Endothelial cell of umbilical vein (primary cell): ENCODE results near the gene SLC35B2. TPM values are rescaled to one million over a fixed set of nuclear protein-coding genes. Genes with fewer than 3 reads are reported as not detected.
A peak's percentile ranks its signal among the peaks of the same experiment; 100 is the strongest.

Experiments used
- BruUV-seq: library from RNA; stranded (reverse); fragments of 400-500 nt; replicated peaks from 2 replicates; lab custom pipeline; 2021; lab: Mats Ljungman, UMichigan
- CTCF ChIA-PET: fragments of 300-600, 350-600 bp; sonication (Branson Sonifier 250); formaldehyde crosslinking; loops from one replicate; lab custom pipeline; 2021; ENCODE audit warnings: antibody characterized with exemption, inconsistent platforms; lab: Charles Lee
- POLR2A ChIA-PET: fragments of 300-600, 350-600 bp; sonication (Branson Sonifier 250); formaldehyde crosslinking; loops from one replicate; lab custom pipeline; 2021; ENCODE audit warnings: antibody characterized with exemption, inconsistent platforms; lab: Charles Lee
- DNase-seq: peaks from one replicate; pipeline ENCODE4 v3.0.0-alpha.2; 2011; ENCODE audit warnings: low read depth, low spot score
- FAIRE-seq: peaks from 2 replicates; lab custom pipeline; 2011; peaks lifted over from hg19 to GRCh38; lab: Jason Lieb, UNC
- H2AFZ ChIP-seq: 2 replicates; pipeline ENCODE4 v1.6.0; 2012; ENCODE audit warnings: low read depth, low read length, control low read depth, inconsistent platforms
- H3K27ac ChIP-seq: 2 replicates; pipeline ENCODE4 v1.5.1; 2011; ENCODE audit warnings: low read depth, mild to moderate bottlenecking, control low read depth, low read length, moderate library complexity; ENCODE audit not compliant: insufficient read depth
- H3K27me3 ChIP-seq, 2 experiments: 2 replicates each; pipeline versions ENCODE4 v1.6.0 to v1.6.1; 2011; ENCODE audit warnings: low read length in 2 of 2, mixed read lengths in 1 of 2; ENCODE audit not compliant: control insufficient read depth in 2 of 2, insufficient read depth in 2 of 2
- H3K36me3 ChIP-seq, 2 experiments: 2 replicates in 1 of 2; 3 replicates in 1 of 2; pipeline ENCODE4 v1.5.1; 2011; ENCODE audit warnings: low read length in 2 of 2, mild to moderate bottlenecking in 1 of 2, moderate library complexity in 1 of 2; ENCODE audit not compliant: control insufficient read depth in 2 of 2, insufficient read depth in 2 of 2; ENCODE audit errors: extremely low read depth in 1 of 2
- H3K4me1 ChIP-seq: 3 replicates; pipeline ENCODE4 v1.5.1; 2011; ENCODE audit warnings: mild to moderate bottlenecking, low read length; ENCODE audit not compliant: control insufficient read depth, insufficient read depth; ENCODE audit errors: extremely low read depth
- H3K4me2 ChIP-seq: 2 replicates; pipeline ENCODE4 v1.6.1; 2011; ENCODE audit warnings: low read length, control low read depth, mixed read lengths; ENCODE audit not compliant: insufficient read depth
- H3K4me3 ChIP-seq, 3 experiments: fragments of 200-600 bp in 1 of 3; sonication (generic), shearing (Covaris generic) in 1 of 3; replicated peaks in 1 of 3; 2 replicates each; pipeline ENCODE4 v1.5.1; 2011 to 2016; ENCODE audit warnings: control low read depth in 3 of 3, low read length in 3 of 3, mild to moderate bottlenecking in 2 of 3, inconsistent platforms in 1 of 3, low read depth in 1 of 3, moderate library complexity in 1 of 3; ENCODE audit not compliant: insufficient read depth in 1 of 3
- H3K79me2 ChIP-seq: 2 replicates; pipeline ENCODE4 v1.6.0; 2012; ENCODE audit warnings: low read length, inconsistent platforms; ENCODE audit not compliant: control insufficient read depth, insufficient read depth
- H3K9ac ChIP-seq: replicated peaks from 2 replicates; pipeline ENCODE3; 2011; ENCODE audit warnings: low read length, control low read depth; ENCODE audit not compliant: insufficient read depth; ENCODE audit errors: extremely low read depth
- H3K9me1 ChIP-seq: replicated peaks from 3 replicates; pipeline ENCODE4 v1.6.0; 2011; ENCODE audit warnings: mild to moderate bottlenecking, low read length; ENCODE audit not compliant: control insufficient read depth, insufficient read depth; ENCODE audit errors: extremely low read depth
- H3K9me3 ChIP-seq: replicated peaks from 2 replicates; pipeline ENCODE4 v1.5.1; 2012; ENCODE audit warnings: low read length, inconsistent platforms; ENCODE audit not compliant: control insufficient read depth, insufficient read depth
- H4K20me1 ChIP-seq: replicated peaks from 2 replicates; pipeline ENCODE3; 2011; ENCODE audit warnings: mild to moderate bottlenecking, low read length; ENCODE audit not compliant: control insufficient read depth, insufficient read depth; ENCODE audit errors: extremely low read depth
- CTCF ChIP-seq, 2 donors: IDR thresholded peaks; 1 replicate in 1 of 2; 2 replicates in 1 of 2; pipeline ENCODE4 v1.5.1; 2011; ENCODE audit warnings: low read length in 2 of 2, mild to moderate bottlenecking in 2 of 2, moderate library complexity in 2 of 2, control low read depth in 1 of 2, inconsistent platforms in 1 of 2, low read depth in 1 of 2; ENCODE audit not compliant: insufficient read depth in 1 of 2; ENCODE audit errors: extremely low read depth in 1 of 2
- EZH2 ChIP-seq: IDR thresholded peaks from 2 replicates; pipeline ENCODE4 v1.6.1; 2012; ENCODE audit warnings: borderline replicate concordance, low read depth, mild to moderate bottlenecking, moderate library complexity, low read length, inconsistent platforms; ENCODE audit not compliant: severe bottlenecking
- FOS ChIP-seq: IDR thresholded peaks from 2 replicates; pipeline ENCODE4 v1.6.1; 2011; ENCODE audit warnings: mild to moderate bottlenecking, low read length, moderate library complexity, borderline replicate concordance; ENCODE audit not compliant: insufficient read depth
- GATA2 ChIP-seq: IDR thresholded peaks from 2 replicates; pipeline ENCODE4 v1.7.0; 2011; ENCODE audit warnings: low read depth, mild to moderate bottlenecking, moderate library complexity, mixed read lengths, low read length; ENCODE audit not compliant: insufficient read length, insufficient read depth
- JUN ChIP-seq: IDR thresholded peaks from 2 replicates; pipeline ENCODE4 v1.6.1; 2011; ENCODE audit warnings: borderline replicate concordance, low read depth; ENCODE audit not compliant: insufficient read length, insufficient read depth
- MYC ChIP-seq: IDR thresholded peaks from one replicate; pipeline ENCODE4 v1.6.1; 2011; ENCODE audit warnings: mild to moderate bottlenecking, low read depth, low read length
- POLR2A ChIP-seq: IDR thresholded peaks from 2 replicates; pipeline ENCODE4 v1.6.1; 2012; ENCODE audit warnings: low read depth, mild to moderate bottlenecking, control low read depth, low read length
- POLR2AphosphoS5 ChIP-seq: IDR thresholded peaks from 2 replicates; pipeline ENCODE4 v1.6.1; 2012; ENCODE audit warnings: low read depth, mild to moderate bottlenecking, control low read depth, low read length, moderate library complexity; ENCODE audit not compliant: insufficient read depth
- dilution Hi-C: fragments of 300-500 bp; cut with MboI; formaldehyde crosslinking; loops from one replicate; pipeline ENCODE4 v1.15.0; 2019; ENCODE audit warnings: low sequenced_read_pairs; ENCODE audit not compliant: extremely low pct_ligation_motif_present
- intact Hi-C: fragments of 100-400 bp; cut with micrococcal nuclease; formaldehyde crosslinking; loops from one replicate; pipeline ENCODE4 v1.10.0; 2022
- polyA plus RNA-seq, 4 experiments: library from polyadenylated mRNA; depleted of rRNA in 3 of 4; stranded (reverse) in 3 of 4; unstranded in 1 of 4; fragments of >200 nt; gene quantifications; 2 replicates each; pipeline versions ENCODE4 v1.2.1 to v1.2.3, GENCODE V29; 2011 to 2012; ENCODE audit warnings: missing spikeins in 1 of 4
- total RNA-seq: library from RNA; stranded (reverse); gene quantifications from 2 replicates; pipeline ENCODE4 v1.2.3, GENCODE V29; 2021

Gene SLC35B2
- total and polyA plus RNA-seq, 2 donors (not counting 3 experiments of a cell fraction or from before 2014, with no cell fraction given), result 53.4 to 112 TPM

- POLR2A ChIA-PET, result no interaction called here
- H2AFZ ChIP-seq, result no peak overlapping the region
- H3K4me1 ChIP-seq, result peaks cover 36% of the 10 kb centered on the region
Observed at GRCh38 chr6:44226368-44227147, 30.8 kb downstream of the SLC35B2 start.

GRCh38 chr6:44225579-44226325 is 31.6 kb downstream of the SLC35B2 start:
- Histone ChIP-seq H3K79me2 (peaks cover 83% of the 10 kb centered on the region), H3K4me1 (peaks cover 43% of the 10 kb centered on the region), H3K27ac (no peak overlapping the region), H3K4me3 (no peak overlapping the region), H3K9me3 (no peaks in the 10 kb centered on the region), H4K20me1 (no peaks in the 10 kb centered on the region), H2AFZ (no peak overlapping the region), H3K36me3 (peaks cover 2 to 11% of the 10 kb centered on the region in 2 experiments), H3K27me3 (no peaks in the 10 kb centered on the region), H3K9me1 (no peaks in the 10 kb centered on the region), H3K4me2 (peak overlapping the region; percentile 19), H3K9ac (no peak overlapping the region)
- DNase-seq, result no peak
- intact Hi-C loops, result no loop called here
- dilution Hi-C loops, result no loop called here
- BruUV-seq, result no TSS peak
- no peak for FAIRE-seq
- no peak for TF ChIP-seq CTCF (IDR thresholded peaks at IDR 0.05; ENCODE audit: extremely low read depth in 1 of 2, insufficient read depth in 1 of 2, low read depth in 1 of 2, low read length in 2 of 2)
- TF ChIP-seq EZH2, result no peak
- no peak for TF ChIP-seq POLR2AphosphoS5
- TF ChIP-seq MYC, result no peak
- no peak for TF ChIP-seq FOS
- no peak for TF ChIP-seq POLR2A
- no peak for TF ChIP-seq GATA2
- ChIA-PET CTCF (interaction anchor here (1.4 to 9.2 kb wide), 6 partner anchors 9 to 128 kb away, joined by 3 to 91 read pairs (median 38); no protein-coding TSS in a partner anchor), POLR2A (interaction anchor here (5.3 kb wide), 1 partner anchor 21 kb away, joined by 34 read pairs; the partner anchor contains the start of gene HSP90AB1)

More at GRCh38 chr6:44226368-44227147, 30.8 kb downstream of the SLC35B2 start:
- Histone ChIP-seq H3K36me3 (peaks cover 2 to 16% of the 10 kb centered on the region in 2 experiments), H3K79me2 (peaks cover 83% of the 10 kb centered on the region), H3K4me2 (no peak overlapping the region), H3K4me3 (no peak overlapping the region), H3K9me1 (no peaks in the 10 kb centered on the region), H3K9me3 (no peaks in the 10 kb centered on the region), H3K27me3 (no peaks in the 10 kb centered on the region), H4K20me1 (no peaks in the 10 kb centered on the region), H3K27ac (no peak overlapping the region), H3K9ac (no peak overlapping the region)
- intact Hi-C loops (no loop called here), dilution Hi-C loops (no loop called here)
- CTCF ChIA-PET, result interaction anchor here (1.7 to 9.2 kb wide), 4 partner anchors 8 to 65 kb away, joined by 4 to 84 read pairs (median 38); no protein-coding TSS in a partner anchor
- no peak for DNase-seq
- TF ChIP-seq JUN, result no peak
- no peak for TF ChIP-seq FOS
- FAIRE-seq, result no peak
- BruUV-seq, result no TSS peak
